ENCODE results near the gene IKBKG.

- TF ChIP-seq CTCF (conservative IDR thresholded peaks at IDR 0.05; ENCODE audit: low read depth, low read length) (no peak), EZH2 (IDR thresholded peaks at IDR 0.05; ENCODE audit: borderline replicate concordance, low read depth, low read length, poor library complexity, severe bottlenecking) (no peak)
Measured at GRCh38 chrX:154525606-154526490, 21.6 kb upstream of the IKBKG start.

Measured in A673 (cell line).